HepG2 (cell line): ENCODE results near the gene ABCE1. TPM values are rescaled to one million over a fixed set of nuclear protein-coding genes. Genes with fewer than 3 reads are reported as not detected.

Experiments used
- CENPX ChIP-seq: sonication (generic); formaldehyde crosslinking; IDR thresholded peaks from 2 replicates; pipeline ENCODE4 v1.9.0; 2021; ENCODE audit warnings: mild to moderate bottlenecking, missing genetic modification reagents, moderate library complexity
- EP300 ChIP-seq, 3 experiments: sonication (generic) in 1 of 3; formaldehyde crosslinking in 1 of 3; IDR thresholded peaks; 2 replicates each; pipeline versions ENCODE4 v1.5.1 to v1.6.1; 2011 to 2020; ENCODE audit warnings: low read depth in 2 of 3, low read length in 2 of 3, borderline replicate concordance in 1 of 3, improper control_type of control experiment in 1 of 3, mild to moderate bottlenecking in 1 of 3, missing genetic modification reagents in 1 of 3, moderate library complexity in 1 of 3
- ERF ChIP-seq: IDR thresholded peaks from 2 replicates; pipeline ENCODE4 v1.6.1; 2018; ENCODE audit warnings: missing biosample characterization, missing genetic modification reagents
- ETV6 ChIP-seq: sonication (generic); formaldehyde crosslinking; conservative IDR thresholded peaks from 2 replicates; pipeline ENCODE4 v1.4.0; 2020; ENCODE audit warnings: missing genetic modification reagents
- GFI1 ChIP-seq: sonication (generic); formaldehyde crosslinking; IDR thresholded peaks from 2 replicates; pipeline ENCODE4 v1.5.0; 2020; ENCODE audit warnings: missing genetic modification reagents, mild to moderate bottlenecking, borderline replicate concordance
- HOXA7 ChIP-seq: sonication (generic); formaldehyde crosslinking; IDR thresholded peaks from 2 replicates; pipeline ENCODE4 v1.8.1; 2022; ENCODE audit warnings: mild to moderate bottlenecking, missing genetic modification reagents, moderate library complexity
- IKZF4 ChIP-seq: sonication (generic); formaldehyde crosslinking; IDR thresholded peaks from 2 replicates; pipeline ENCODE4 v1.5.1; 2020; ENCODE audit warnings: borderline replicate concordance, mild to moderate bottlenecking, low read depth, missing genetic modification reagents; ENCODE audit errors: not compliant biosample characterization
- JUN ChIP-seq: sonication (generic); formaldehyde crosslinking; IDR thresholded peaks from 2 replicates; pipeline ENCODE4 v1.4.0; 2020; ENCODE audit warnings: mild to moderate bottlenecking, missing genetic modification reagents
- MTF2 ChIP-seq: sonication (generic); formaldehyde crosslinking; IDR thresholded peaks from 2 replicates; pipeline ENCODE4 v1.5.0; 2020; ENCODE audit warnings: missing genetic modification reagents, borderline replicate concordance
- NR2F2 ChIP-seq: IDR thresholded peaks from 2 replicates; pipeline ENCODE4 v1.6.1; 2012; ENCODE audit warnings: low read depth, inconsistent platforms, borderline replicate concordance
- TAF1 ChIP-seq: sonication (generic); formaldehyde crosslinking; IDR thresholded peaks from 2 replicates; pipeline ENCODE4 v1.4.0; 2020; ENCODE audit warnings: missing genetic modification reagents
- ZFP36L2 ChIP-seq: sonication (generic); formaldehyde crosslinking; IDR thresholded peaks from 2 replicates; pipeline ENCODE4 v1.4.0; 2020; ENCODE audit warnings: missing genetic modification reagents
- ZNF34 ChIP-seq: sonication (generic); formaldehyde crosslinking; IDR thresholded peaks from 2 replicates; pipeline ENCODE4 v1.4.0; 2020; ENCODE audit warnings: mild to moderate bottlenecking, missing genetic modification reagents, borderline replicate concordance
- ZNF563 ChIP-seq: sonication (generic); formaldehyde crosslinking; IDR thresholded peaks from 2 replicates; pipeline ENCODE4 v1.8.0; 2022; ENCODE audit warnings: mild to moderate bottlenecking, moderate library complexity, missing genetic modification reagents
- ZNF75D ChIP-seq: sonication (generic); formaldehyde crosslinking; IDR thresholded peaks from 2 replicates; pipeline ENCODE4 v1.8.1; 2023; ENCODE audit warnings: missing genetic modification reagents, mild to moderate bottlenecking, borderline replicate concordance
- ZNF773 ChIP-seq: sonication (generic); formaldehyde crosslinking; IDR thresholded peaks from 2 replicates; pipeline ENCODE4 v1.4.0; 2020; ENCODE audit warnings: missing genetic modification reagents, borderline replicate concordance
- ZNF790 ChIP-seq: sonication (generic); formaldehyde crosslinking; IDR thresholded peaks from 2 replicates; pipeline ENCODE4 v1.8.0; 2022; ENCODE audit warnings: missing genetic modification reagents, mild to moderate bottlenecking, borderline replicate concordance
- ZNF792 ChIP-seq: IDR thresholded peaks from 2 replicates; pipeline ENCODE4 v1.6.1; 2016
- ZNF800 ChIP-seq: sonication (generic); formaldehyde crosslinking; IDR thresholded peaks from 2 replicates; pipeline ENCODE4 v1.4.0; 2020; ENCODE audit warnings: missing genetic modification reagents
- polyA plus RNA-seq, 8 experiments: library from polyadenylated mRNA; depleted of rRNA in 3 of 8; stranded (reverse) in 7 of 8; unstranded in 1 of 8; fragments of >200 nt; fragmentation: Illumina TruSeq in 4 of 8; extraction: Trizol in 4 of 8; gene quantifications; 2 replicates each; pipeline versions ENCODE4 v1.2.1 to v1.2.3, GENCODE V29; 2011 to 2016; ENCODE audit warnings: low read depth in 4 of 8, missing spikeins in 1 of 8, mixed read lengths in 1 of 8; ENCODE audit not compliant: insufficient read depth in 1 of 8
- total RNA-seq, 5 experiments: library from RNA; depleted of rRNA; stranded (reverse); fragments of >200 nt; fragmentation: Illumina TruSeq; extraction: Trizol; gene quantifications; 2 replicates each; pipeline ENCODE4 v1.2.3, GENCODE V29; 2016; ENCODE audit warnings: low read depth in 1 of 5
- TF ChIP-seq, protein P1 (sequence below): sonication (generic); formaldehyde crosslinking; IDR thresholded peaks from 2 replicates; pipeline ENCODE4 v1.5.0; 2020; ENCODE audit warnings: missing genetic modification reagents, mild to moderate bottlenecking, borderline replicate concordance
- TF ChIP-seq, protein P2 (sequence below): IDR thresholded peaks from 2 replicates; pipeline ENCODE4 v1.6.1; 2016; ENCODE audit warnings: low read depth, borderline replicate concordance
- TF ChIP-seq, protein P3 (sequence below): sonication (generic); formaldehyde crosslinking; IDR thresholded peaks from 2 replicates; pipeline ENCODE4 v1.5.1; 2020; ENCODE audit warnings: missing genetic modification reagents, mild to moderate bottlenecking, borderline replicate concordance
- TF ChIP-seq, protein P4 (sequence below): IDR thresholded peaks from 2 replicates; pipeline ENCODE4 v1.6.1; 2016; ENCODE audit warnings: missing compliant biosample characterization, missing genetic modification reagents, borderline replicate concordance

Gene ABCE1
- total and polyA plus RNA-seq, 2 of the 13 experiments (the other 11 are each of a cell fraction or from before 2014, with no cell fraction given) = 50.8 to 139 TPM

GRCh38 chr4:145097821-145098674, at the start of gene ABCE1, which contains the start of gene ANAPC10 (continued):
- peak; percentile 75 for TF ChIP-seq ZNF800 (CRISPR knock-in tag)
- no peak for TF ChIP-seq ZFP36L2 (CRISPR knock-in tag)
- peak; percentile 46 for TF ChIP-seq IKZF4 (CRISPR knock-in tag)
- TF ChIP-seq EP300 (IDR thresholded peaks at IDR 0.05; ENCODE audit: low read depth in 2 of 2, low read length in 2 of 2) = no peak
- peak; percentile 56; the same call in 1 of the 2 replicates for TF ChIP-seq EP300 (CRISPR knock-in tag; IDR thresholded peaks at IDR 0.05; ENCODE audit: borderline replicate concordance)
- TF ChIP-seq NR2F2 = no peak; the same call in 1 of the 2 replicates
- TF ChIP-seq CENPX (CRISPR knock-in tag) = no peak
- TF ChIP-seq JUN = peak; percentile 79
- peak; percentile 46; the same call in 1 of the 2 replicates for TF ChIP-seq GFI1
- peak; percentile 27; the same call in 1 of the 2 replicates for TF ChIP-seq MTF2
- TF ChIP-seq ZNF790 (CRISPR knock-in tag) = peak; percentile 23
- TF ChIP-seq, protein P1, sequence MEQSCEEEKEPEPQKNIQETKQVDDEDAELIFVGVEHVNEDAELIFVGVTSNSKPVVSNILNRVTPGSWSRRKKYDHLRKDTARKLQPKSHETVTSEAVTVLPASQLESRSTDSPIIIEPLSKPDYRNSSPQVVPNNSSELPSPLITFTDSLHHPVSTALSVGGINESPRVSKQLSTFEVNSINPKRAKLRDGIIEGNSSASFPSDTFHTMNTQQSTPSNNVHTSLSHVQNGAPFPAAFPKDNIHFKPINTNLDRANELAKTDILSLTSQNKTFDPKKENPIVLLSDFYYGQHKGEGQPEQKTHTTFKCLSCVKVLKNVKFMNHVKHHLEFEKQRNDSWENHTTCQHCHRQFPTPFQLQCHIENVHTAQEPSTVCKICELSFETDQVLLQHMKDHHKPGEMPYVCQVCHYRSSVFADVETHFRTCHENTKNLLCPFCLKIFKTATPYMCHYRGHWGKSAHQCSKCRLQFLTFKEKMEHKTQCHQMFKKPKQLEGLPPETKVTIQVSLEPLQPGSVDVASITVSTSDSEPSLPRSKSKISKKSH (CRISPR knock-in tag) = peak; percentile 45; the same call in 1 of the 2 replicates
- TF ChIP-seq ZNF792 (CRISPR knock-in tag) = peak; percentile 89
- TF ChIP-seq ZNF773 (CRISPR knock-in tag) = no peak
- peak; percentile 36; the same call in 1 of the 2 replicates for TF ChIP-seq ETV6 (CRISPR knock-in tag)
- peak; percentile 94 for TF ChIP-seq TAF1
- peak; percentile 75 for TF ChIP-seq ERF (CRISPR knock-in tag)
- peak; percentile 70; the same call in 1 of the 2 replicates for TF ChIP-seq ZNF563 (CRISPR knock-in tag)
- TF ChIP-seq, protein P2, sequence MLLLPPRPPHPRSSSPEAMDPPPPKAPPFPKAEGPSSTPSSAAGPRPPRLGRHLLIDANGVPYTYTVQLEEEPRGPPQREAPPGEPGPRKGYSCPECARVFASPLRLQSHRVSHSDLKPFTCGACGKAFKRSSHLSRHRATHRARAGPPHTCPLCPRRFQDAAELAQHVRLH (CRISPR knock-in tag) = peak; percentile 92
- no peak for TF ChIP-seq ZNF75D (CRISPR knock-in tag)
- TF ChIP-seq, protein P3, sequence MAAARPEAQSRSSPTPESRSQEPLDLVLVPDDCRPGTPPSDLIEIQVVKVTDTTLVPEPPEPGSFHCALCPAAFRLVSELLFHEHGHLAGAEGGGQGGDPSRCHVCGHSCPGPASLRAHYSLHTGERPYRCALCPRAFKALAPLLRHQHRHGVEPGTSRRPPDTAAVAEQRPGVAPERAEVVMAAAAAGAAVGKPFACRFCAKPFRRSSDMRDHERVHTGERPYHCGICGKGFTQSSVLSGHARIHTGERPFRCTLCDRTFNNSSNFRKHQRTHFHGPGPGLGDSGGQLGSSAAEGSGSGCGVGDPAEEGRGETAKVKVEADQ = peak; percentile 100
- TF ChIP-seq HOXA7 (CRISPR knock-in tag) = no peak
- no peak for TF ChIP-seq ZNF34 (CRISPR knock-in tag)
- TF ChIP-seq, protein P4, sequence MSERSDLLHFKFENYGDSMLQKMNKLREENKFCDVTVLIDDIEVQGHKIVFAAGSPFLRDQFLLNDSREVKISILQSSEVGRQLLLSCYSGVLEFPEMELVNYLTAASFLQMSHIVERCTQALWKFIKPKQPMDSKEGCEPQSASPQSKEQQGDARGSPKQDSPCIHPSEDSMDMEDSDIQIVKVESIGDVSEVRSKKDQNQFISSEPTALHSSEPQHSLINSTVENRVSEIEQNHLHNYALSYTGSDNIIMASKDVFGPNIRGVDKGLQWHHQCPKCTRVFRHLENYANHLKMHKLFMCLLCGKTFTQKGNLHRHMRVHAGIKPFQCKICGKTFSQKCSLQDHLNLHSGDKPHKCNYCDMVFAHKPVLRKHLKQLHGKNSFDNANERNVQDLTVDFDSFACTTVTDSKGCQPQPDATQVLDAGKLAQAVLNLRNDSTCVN = no peak
